ENCODE measurements around the gene LRBA. TPM values are rescaled to one million over a fixed set of nuclear protein-coding genes. Genes with fewer than 3 reads are reported as not detected.

LRBA gene
- total and polyA plus RNA-seq, 2 donors (not counting 3 experiments of a cell fraction or from before 2014, with no cell fraction given) = 18.0 to 35.1 TPM

DNA sequence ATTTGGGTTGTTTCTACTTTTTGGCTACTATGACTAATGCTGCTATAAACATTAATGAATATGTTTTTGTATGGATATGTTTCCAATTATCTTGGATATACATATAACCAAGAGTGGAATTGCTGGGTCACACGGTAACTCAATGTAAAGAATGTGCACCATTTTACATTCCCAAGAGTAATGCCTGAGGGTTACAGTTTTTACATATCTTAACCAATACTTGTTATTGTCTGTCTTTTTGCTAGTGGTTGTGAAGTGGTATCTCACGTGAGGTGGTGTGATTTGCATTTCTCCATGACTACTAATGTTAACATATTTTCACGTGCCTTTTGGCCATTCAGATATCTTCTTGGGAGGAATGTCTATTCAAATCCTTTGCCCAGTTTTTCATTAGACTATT is 633.5 kb downstream of the LRBA start:
- Histone ChIP-seq H4K20me1 (replicated peaks; ENCODE audit: control insufficient read depth, extremely low read depth, insufficient read depth, low read length) (no peaks in the 10 kb centered on the region), H3K36me3 (ENCODE audit: control insufficient read depth in 2 of 2, extremely low read depth in 1 of 2, insufficient read depth in 2 of 2, low read length in 2 of 2) (no peaks in the 10 kb centered on the region), H3K9me1 (replicated peaks; ENCODE audit: control insufficient read depth, extremely low read depth, insufficient read depth, low read length) (no peaks in the 10 kb centered on the region), H3K27me3 (ENCODE audit: control insufficient read depth in 2 of 2, insufficient read depth in 2 of 2, low read length in 2 of 2) (no peaks in the 10 kb centered on the region), H3K4me3 (replicated peaks in 1 of 3; ENCODE audit: insufficient read depth in 1 of 3, low read depth in 1 of 3, low read length in 3 of 3) (no peak overlapping the region), H3K27ac (ENCODE audit: insufficient read depth, low read depth, low read length) (no peak overlapping the region), H2AFZ (ENCODE audit: low read depth, low read length) (no peak overlapping the region), H3K9me3 (replicated peaks; ENCODE audit: control insufficient read depth, insufficient read depth, low read length) (no peaks in the 10 kb centered on the region), H3K9ac (replicated peaks; ENCODE audit: extremely low read depth, insufficient read depth, low read length) (no peak overlapping the region), H3K79me2 (ENCODE audit: control insufficient read depth, insufficient read depth, low read length) (no peaks in the 10 kb centered on the region), H3K4me2 (ENCODE audit: insufficient read depth, low read length) (no peak overlapping the region), H3K4me1 (ENCODE audit: control insufficient read depth, extremely low read depth, insufficient read depth, low read length) (peaks cover 9% of the 10 kb centered on the region)
- ChIA-PET CTCF (no interaction called here), POLR2A (no interaction called here)
- no peak for DNase-seq (ENCODE audit: low read depth, low spot score)
- no peak for FAIRE-seq
- TF ChIP-seq MYC (IDR thresholded peaks at IDR 0.05; ENCODE audit: low read depth, low read length) (no peak), POLR2A (IDR thresholded peaks at IDR 0.05; ENCODE audit: low read depth, low read length) (no peak), JUN (IDR thresholded peaks at IDR 0.05; ENCODE audit: borderline replicate concordance, insufficient read depth, insufficient read length, low read depth) (no peak), FOS (IDR thresholded peaks at IDR 0.05; ENCODE audit: borderline replicate concordance, insufficient read depth, low read length) (no peak), GATA2 (IDR thresholded peaks at IDR 0.05; ENCODE audit: insufficient read depth, insufficient read length, low read depth, low read length) (no peak), EZH2 (IDR thresholded peaks at IDR 0.05; ENCODE audit: borderline replicate concordance, low read depth, low read length, severe bottlenecking) (no peak), POLR2AphosphoS5 (IDR thresholded peaks at IDR 0.05; ENCODE audit: insufficient read depth, low read depth, low read length) (no peak)
- TF ChIP-seq, protein P1, sequence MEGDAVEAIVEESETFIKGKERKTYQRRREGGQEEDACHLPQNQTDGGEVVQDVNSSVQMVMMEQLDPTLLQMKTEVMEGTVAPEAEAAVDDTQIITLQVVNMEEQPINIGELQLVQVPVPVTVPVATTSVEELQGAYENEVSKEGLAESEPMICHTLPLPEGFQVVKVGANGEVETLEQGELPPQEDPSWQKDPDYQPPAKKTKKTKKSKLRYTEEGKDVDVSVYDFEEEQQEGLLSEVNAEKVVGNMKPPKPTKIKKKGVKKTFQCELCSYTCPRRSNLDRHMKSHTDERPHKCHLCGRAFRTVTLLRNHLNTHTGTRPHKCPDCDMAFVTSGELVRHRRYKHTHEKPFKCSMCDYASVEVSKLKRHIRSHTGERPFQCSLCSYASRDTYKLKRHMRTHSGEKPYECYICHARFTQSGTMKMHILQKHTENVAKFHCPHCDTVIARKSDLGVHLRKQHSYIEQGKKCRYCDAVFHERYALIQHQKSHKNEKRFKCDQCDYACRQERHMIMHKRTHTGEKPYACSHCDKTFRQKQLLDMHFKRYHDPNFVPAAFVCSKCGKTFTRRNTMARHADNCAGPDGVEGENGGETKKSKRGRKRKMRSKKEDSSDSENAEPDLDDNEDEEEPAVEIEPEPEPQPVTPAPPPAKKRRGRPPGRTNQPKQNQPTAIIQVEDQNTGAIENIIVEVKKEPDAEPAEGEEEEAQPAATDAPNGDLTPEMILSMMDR (IDR thresholded peaks at IDR 0.05; ENCODE audit: extremely low read depth in 1 of 2, insufficient read depth in 1 of 2, low read depth in 1 of 2, low read length in 2 of 2) = no peak
- TF ChIP-seq, protein P2, sequence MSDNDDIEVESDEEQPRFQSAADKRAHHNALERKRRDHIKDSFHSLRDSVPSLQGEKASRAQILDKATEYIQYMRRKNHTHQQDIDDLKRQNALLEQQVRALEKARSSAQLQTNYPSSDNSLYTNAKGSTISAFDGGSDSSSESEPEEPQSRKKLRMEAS (IDR thresholded peaks at IDR 0.05; ENCODE audit: insufficient read depth, insufficient read length) = no peak
- dilution Hi-C loops (cut with MboI; ENCODE audit: extremely low pct_ligation_motif_present, low sequenced_read_pairs) = no loop called here
- intact Hi-C loops (cut with micrococcal nuclease) = no loop called here
- no TSS peak for BruUV-seq (replicated peaks)
